Loucy (cell line): ENCODE measurements around the gene GPALPP1.

ENCODE experiments used
- H2AFZ ChIP-seq: fragments of 200-600 bp; sonication (generic); 2 replicates; pipeline ENCODE4 v1.6.0; 2016; ENCODE audit warnings: antibody characterized with exemption, mild to moderate bottlenecking, low read length, moderate library complexity
- H3F3A ChIP-seq: fragments of 200-600 bp; 2 replicates; pipeline ENCODE4 v1.6.0; 2016; ENCODE audit warnings: antibody characterized with exemption, low read depth, mild to moderate bottlenecking
- H3K27me3 ChIP-seq: fragments of 200-600 bp; sonication (generic); 2 replicates; pipeline ENCODE4 v1.6.1; 2014; ENCODE audit warnings: low read length, mild to moderate bottlenecking; ENCODE audit not compliant: insufficient read depth, poor library complexity, severe bottlenecking
- H3K36me3 ChIP-seq: fragments of 200-600 bp; sonication (generic); 2 replicates; pipeline ENCODE4 v1.6.1; 2016; ENCODE audit warnings: low read length; ENCODE audit not compliant: insufficient read depth
- H3K4me1 ChIP-seq: fragments of 200-600 bp; sonication (generic); 2 replicates; pipeline ENCODE4 v1.5.1; 2014; ENCODE audit warnings: low read length, mild to moderate bottlenecking; ENCODE audit not compliant: insufficient read depth, poor library complexity, severe bottlenecking
- H3K4me2 ChIP-seq: fragments of 200-600 bp; sonication (generic); 2 replicates; pipeline ENCODE4 v1.6.0; 2014; ENCODE audit warnings: antibody characterized with exemption, low read length, low read depth, mild to moderate bottlenecking; ENCODE audit not compliant: poor library complexity, severe bottlenecking
- H3K4me3 ChIP-seq: fragments of 200-600 bp; sonication (generic); 2 replicates; pipeline ENCODE4 v1.5.1; 2014; ENCODE audit warnings: low read length, mild to moderate bottlenecking, mixed read lengths; ENCODE audit not compliant: poor library complexity, severe bottlenecking
- H3K79me2 ChIP-seq: fragments of 200-600 bp; sonication (generic); 2 replicates; pipeline ENCODE4 v1.6.1; 2014; ENCODE audit warnings: low read length; ENCODE audit not compliant: insufficient read depth
- H3K9ac ChIP-seq: fragments of 200-600 bp; sonication (generic); 2 replicates; pipeline ENCODE4 v1.6.0; 2014; ENCODE audit warnings: mild to moderate bottlenecking, low read depth, low read length, moderate library complexity; ENCODE audit not compliant: poor library complexity, severe bottlenecking
- H3K9me2 ChIP-seq: fragments of 200-600 bp; sonication (generic); replicated peaks from 2 replicates; pipeline ENCODE4 v1.6.1; 2016; ENCODE audit warnings: low read depth, low read length, mixed read lengths
- H3K9me3 ChIP-seq: fragments of 200-600 bp; sonication (generic); 2 replicates; pipeline ENCODE4 v1.6.1; 2014; ENCODE audit warnings: mild to moderate bottlenecking, antibody characterized with exemption, low read length, low read depth; ENCODE audit not compliant: insufficient read depth
- H4K20me1 ChIP-seq: fragments of 200-600 bp; sonication (generic); 2 replicates; pipeline ENCODE4 v1.6.0; 2014; ENCODE audit warnings: antibody characterized with exemption, low read length, mild to moderate bottlenecking; ENCODE audit not compliant: insufficient read depth, poor library complexity, severe bottlenecking
- CTCF ChIP-seq: fragments of 200-600 bp; sonication (generic); conservative IDR thresholded peaks from 2 replicates; pipeline ENCODE4 v1.5.1; 2014; ENCODE audit warnings: mild to moderate bottlenecking, antibody characterized with exemption, low read length
- EZH2phosphoT487 ChIP-seq: fragments of 200-600 bp; IDR thresholded peaks from 2 replicates; pipeline ENCODE4 v1.6.1; 2018; ENCODE audit warnings: antibody characterized with exemption, mild to moderate bottlenecking, moderate library complexity, borderline replicate concordance

Gene GPALPP1

DNA sequence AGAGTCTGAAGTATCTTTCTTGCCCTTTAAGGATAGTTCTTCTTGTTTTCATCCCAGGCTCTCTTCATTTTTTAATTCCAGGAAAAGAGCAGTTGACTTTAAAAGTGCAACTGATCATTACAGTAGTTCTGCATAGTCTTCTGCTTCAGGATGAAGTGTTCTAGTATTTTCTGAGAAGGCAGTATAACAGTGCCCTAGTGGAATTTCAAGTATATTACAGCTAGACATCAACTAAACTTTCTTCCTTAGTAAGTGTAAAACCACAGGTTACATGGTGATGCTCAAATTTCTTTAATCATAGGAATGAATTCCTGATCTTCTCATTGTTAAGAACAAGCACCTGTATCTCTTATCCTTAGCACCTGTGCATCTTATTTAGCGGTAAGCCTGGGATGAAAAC is 11.0 kb upstream of the GPALPP1 start:
- H3K4me3 ChIP-seq: no peak overlapping the region
- no peak overlapping the region for H3K4me2 ChIP-seq
- H3K9me3 ChIP-seq: no peaks in the 10 kb centered on the region
- H3K9ac ChIP-seq: no peak overlapping the region
- H3K36me3 ChIP-seq: peaks cover 65% of the 10 kb centered on the region; the same call in 1 of the 2 replicates
- H3F3A ChIP-seq: no peaks in the 10 kb centered on the region
- no peaks in the 10 kb centered on the region for H3K27me3 ChIP-seq
- no peak overlapping the region for H2AFZ ChIP-seq
- H3K4me1 ChIP-seq: no peaks in the 10 kb centered on the region
- H3K9me2 ChIP-seq: no peaks in the 10 kb centered on the region
- peaks cover 13% of the 10 kb centered on the region; the same call in 1 of the 2 replicates for H3K79me2 ChIP-seq
- H4K20me1 ChIP-seq: no peaks in the 10 kb centered on the region
- peak; percentile 30; the same call in 1 of the 2 replicates for TF ChIP-seq CTCF
- TF ChIP-seq EZH2phosphoT487: no peak

- H3K4me1 ChIP-seq: peaks cover 51% of the 10 kb centered on the region
- no peaks in the 10 kb centered on the region for H3F3A ChIP-seq
- H3K9me3 ChIP-seq: no peaks in the 10 kb centered on the region
- H4K20me1 ChIP-seq: peaks cover 7% of the 10 kb centered on the region
- TF ChIP-seq EZH2phosphoT487 (no peak), CTCF (no peak)
- peak overlapping the region; percentile 80 for H3K4me2 ChIP-seq
- H3K36me3 ChIP-seq: no peaks in the 10 kb centered on the region
- H3K27me3 ChIP-seq: no peaks in the 10 kb centered on the region
- H3K79me2 ChIP-seq: peaks cover 82% of the 10 kb centered on the region
- peak overlapping the region; percentile 80 for H3K9ac ChIP-seq
- H2AFZ ChIP-seq: peak overlapping the region; percentile 96
- no peaks in the 10 kb centered on the region for H3K9me2 ChIP-seq
- H3K4me3 ChIP-seq: peak overlapping the region; percentile 83
These were observed 603 bp downstream of the GPALPP1 start for GRCh38 chr13:44989941-44990340.

DNA sequence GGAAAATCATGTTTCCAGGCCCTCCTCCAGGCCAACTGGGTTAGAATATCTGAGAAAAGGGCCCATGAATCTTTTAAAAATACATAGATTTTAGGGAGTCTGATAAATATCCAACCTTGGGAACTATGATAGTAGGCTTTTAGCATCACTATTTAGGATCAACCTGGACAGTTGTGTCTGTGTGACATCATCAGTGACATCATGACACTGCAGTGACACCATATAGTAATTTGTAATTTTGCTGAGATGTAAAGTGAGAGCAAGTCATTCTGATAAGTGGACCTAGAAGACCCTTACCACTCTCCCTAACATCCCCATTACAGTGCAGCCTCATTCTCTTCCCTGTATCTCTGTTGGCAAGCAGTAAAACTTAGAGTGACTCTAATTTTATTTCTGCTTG is 14.1 kb downstream of the GPALPP1 start:
- no peaks in the 10 kb centered on the region for H3K79me2 ChIP-seq

More for the DNA sequence above, 14.1 kb downstream of the GPALPP1 start:
- TF ChIP-seq CTCF: no peak
- TF ChIP-seq EZH2phosphoT487: no peak
- no peaks in the 10 kb centered on the region for H4K20me1 ChIP-seq
- no peaks in the 10 kb centered on the region for H3K27me3 ChIP-seq
- H3K36me3 ChIP-seq: peaks cover 23% of the 10 kb centered on the region; the same call in 1 of the 2 replicates
- no peak overlapping the region for H3K4me2 ChIP-seq
- no peaks in the 10 kb centered on the region for H3K9me3 ChIP-seq
- no peaks in the 10 kb centered on the region for H3K9me2 ChIP-seq
- no peaks in the 10 kb centered on the region for H3F3A ChIP-seq
- H2AFZ ChIP-seq: no peak overlapping the region
- no peak overlapping the region for H3K4me3 ChIP-seq
- H3K9ac ChIP-seq: no peak overlapping the region
- no peaks in the 10 kb centered on the region for H3K4me1 ChIP-seq
